Neural cell (in vitro differentiated cells): ENCODE results near the gene ACAP3. TPM values are rescaled to one million over a fixed set of nuclear protein-coding genes. Genes with fewer than 3 reads are reported as not detected.
A peak's percentile ranks its signal among the peaks of the same experiment; 100 is the strongest.

ENCODE experiments used
- H2AFZ ChIP-seq: fragments of 200-600, 300-800 bp; sonication (generic), shearing (Covaris generic); 2 replicates; pipeline ENCODE4 v1.6.0; 2014; ENCODE audit warnings: low read depth, mild to moderate bottlenecking, antibody characterized with exemption, low read length, moderate library complexity
- H3F3A ChIP-seq: fragments of 200-600 bp; shearing (Covaris generic); 2 replicates; pipeline ENCODE4 v1.6.1; 2016; ENCODE audit warnings: mild to moderate bottlenecking, moderate library complexity, mixed read lengths, antibody characterized with exemption, low read length; ENCODE audit not compliant: insufficient read depth, poor library complexity, severe bottlenecking
- H3K27ac ChIP-seq: fragments of 200-600, 300-800 bp; sonication (generic), shearing (Covaris generic); 2 replicates; pipeline ENCODE4 v1.5.1; 2014; ENCODE audit warnings: mild to moderate bottlenecking, low read length, moderate library complexity
- H3K27me3 ChIP-seq: fragments of 300-800, 200-600 bp; sonication (generic), shearing (Covaris generic); 2 replicates; pipeline ENCODE4 v1.6.0; 2014; ENCODE audit warnings: mild to moderate bottlenecking, low read depth, low read length, moderate library complexity; ENCODE audit not compliant: insufficient read depth
- H3K36me3 ChIP-seq: fragments of 300-800, 200-600 bp; sonication (generic), shearing (Covaris generic); 2 replicates; pipeline ENCODE4 v1.5.1; 2014; ENCODE audit warnings: mild to moderate bottlenecking, antibody characterized with exemption, low read length, moderate library complexity; ENCODE audit not compliant: insufficient read depth
- H3K4me2 ChIP-seq: fragments of 300-800, 200-600 bp; sonication (generic), shearing (Covaris generic); 2 replicates; pipeline ENCODE4 v1.6.0; 2014; ENCODE audit warnings: mild to moderate bottlenecking, low read length
- H3K4me3 ChIP-seq: fragments of 300-800, 200-600 bp; sonication (generic), shearing (Covaris generic); 2 replicates; pipeline ENCODE4 v1.5.1; 2014; ENCODE audit warnings: mild to moderate bottlenecking, low read length, moderate library complexity
- H3K79me2 ChIP-seq: fragments of 200-600 bp; shearing (Covaris generic); replicated peaks from 2 replicates; pipeline ENCODE4 v1.6.0; 2014; ENCODE audit warnings: mild to moderate bottlenecking, low read length, moderate library complexity; ENCODE audit not compliant: insufficient read depth
- H3K9ac ChIP-seq: fragments of 300-800, 200-600 bp; sonication (generic), shearing (Covaris generic); 2 replicates; pipeline ENCODE4 v1.6.1; 2016; ENCODE audit warnings: mild to moderate bottlenecking, low read length, mixed read lengths
- H3K9me2 ChIP-seq: fragments of 200-600 bp; shearing (Covaris generic); 2 replicates; pipeline ENCODE4 v1.6.1; 2016; ENCODE audit warnings: mild to moderate bottlenecking, low read length, mixed read lengths; ENCODE audit not compliant: insufficient read depth
- H3K9me3 ChIP-seq: fragments of 200-600, 300-800 bp; sonication (generic), shearing (Covaris generic); 2 replicates; pipeline ENCODE4 v1.6.1; 2016; ENCODE audit warnings: mild to moderate bottlenecking, mixed run types, low read length, moderate library complexity, mixed read lengths
- H4K20me1 ChIP-seq: fragments of 200-600 bp; shearing (Covaris generic); 2 replicates; pipeline ENCODE4 v1.6.1; 2016; ENCODE audit warnings: mild to moderate bottlenecking, mixed run types; ENCODE audit not compliant: insufficient read depth
- EP300 ChIP-seq: fragments of 450-650 bp; conservative IDR thresholded peaks from 2 replicates; pipeline ENCODE4 v1.6.1; 2014; ENCODE audit warnings: antibody characterized with exemption, mild to moderate bottlenecking, moderate library complexity; ENCODE audit not compliant: poor library complexity, severe bottlenecking
- EZH2 ChIP-seq: fragments of 200-600, 300-800 bp; shearing (Covaris generic), sonication (generic); IDR thresholded peaks from 2 replicates; pipeline ENCODE4 v1.6.1; 2014; ENCODE audit warnings: antibody characterized with exemption, low read length, borderline replicate concordance, mild to moderate bottlenecking; ENCODE audit not compliant: insufficient read depth, poor library complexity, severe bottlenecking
- MXI1 ChIP-seq: fragments of 450-650 bp; conservative IDR thresholded peaks from 2 replicates; pipeline ENCODE4 v1.6.1; 2014; ENCODE audit warnings: antibody characterized with exemption, mild to moderate bottlenecking; ENCODE audit not compliant: poor library complexity, severe bottlenecking
- POLR2AphosphoS5 ChIP-seq: IDR thresholded peaks from 2 replicates; pipeline ENCODE4 v1.6.1; 2012
- RAD21 ChIP-seq: fragments of 450-650 bp; conservative IDR thresholded peaks from 2 replicates; pipeline ENCODE4 v1.6.1; 2014; ENCODE audit warnings: antibody characterized with exemption, mild to moderate bottlenecking, moderate library complexity
- SMC3 ChIP-seq: fragments of 450-650 bp; conservative IDR thresholded peaks from 2 replicates; pipeline ENCODE4 v1.6.1; 2014; ENCODE audit warnings: antibody characterized with exemption, mild to moderate bottlenecking, moderate library complexity; ENCODE audit not compliant: poor library complexity
- TAF1 ChIP-seq: IDR thresholded peaks from 2 replicates; pipeline ENCODE4 v1.6.1; 2012; ENCODE audit warnings: low read depth
- polyA plus RNA-seq: library from polyadenylated mRNA; depleted of rRNA; stranded (reverse); fragments of >200 nt; gene quantifications from 2 replicates; pipeline ENCODE4 v1.2.3, GENCODE V29; 2014
- TF ChIP-seq, protein P1 (sequence below): IDR thresholded peaks from 2 replicates; pipeline ENCODE4 v1.6.1; 2012; ENCODE audit warnings: borderline replicate concordance
- TF ChIP-seq, protein P2 (sequence below): fragments of 450-650 bp; IDR thresholded peaks from 2 replicates; pipeline ENCODE4 v1.5.1; 2014; ENCODE audit warnings: antibody characterized with exemption, mild to moderate bottlenecking, moderate library complexity; ENCODE audit not compliant: poor library complexity, severe bottlenecking

The ACAP3 gene
- polyA plus RNA-seq, 1 donor from 2014 or later: 186 TPM

DNA sequence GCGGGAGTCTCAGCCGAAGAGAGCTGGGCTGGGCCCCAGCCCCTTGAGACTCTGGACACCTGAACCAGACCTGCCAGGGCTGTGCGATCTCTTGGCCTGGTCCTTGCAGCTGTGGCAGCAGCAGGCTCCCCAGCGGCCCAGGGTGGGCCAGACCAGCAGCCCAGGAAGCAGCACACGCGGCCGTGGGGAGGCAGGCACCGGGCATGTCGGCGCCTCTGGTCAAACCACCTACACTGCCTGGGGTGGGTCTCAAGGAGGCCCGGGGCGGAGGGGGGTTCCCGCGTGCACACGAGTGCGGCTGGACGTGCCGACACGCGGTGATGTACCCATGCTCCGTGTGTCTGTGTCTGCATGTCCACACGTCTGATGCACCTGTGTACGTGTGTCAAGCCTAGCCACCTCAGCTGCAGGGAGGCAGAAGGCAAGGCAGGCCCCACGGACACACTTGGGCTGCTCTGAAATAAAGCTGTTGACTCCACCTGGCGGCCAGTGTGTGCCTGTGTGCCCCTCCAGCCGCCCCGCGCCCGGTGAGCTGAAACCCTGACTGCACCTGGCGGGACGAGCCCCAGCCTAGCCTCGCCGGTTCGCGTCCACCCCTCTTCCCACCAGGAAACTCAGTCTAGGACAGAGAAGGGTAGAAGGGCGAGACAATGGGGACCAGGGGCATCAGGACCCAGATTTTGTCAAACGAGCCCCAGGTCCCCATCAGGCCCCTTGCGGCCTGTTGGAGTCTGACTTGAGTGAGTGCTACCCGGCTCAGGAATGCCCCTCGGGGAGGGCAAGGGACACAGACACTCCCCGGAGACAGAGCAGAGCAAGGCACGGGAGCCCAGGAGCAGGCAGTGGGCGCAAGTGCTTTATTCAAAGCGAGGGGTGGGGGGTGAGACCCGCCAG is 15.9 kb downstream of the ACAP3 start:
- H3K9ac ChIP-seq: peak overlapping the region; percentile 16
- no peaks in the 10 kb centered on the region for H3K9me3 ChIP-seq
- H3F3A ChIP-seq: no peaks in the 10 kb centered on the region
- no peaks in the 10 kb centered on the region for H3K79me2 ChIP-seq
- H3K27ac ChIP-seq: no peak overlapping the region
- H3K36me3 ChIP-seq: no peaks in the 10 kb centered on the region
- no peaks in the 10 kb centered on the region for H3K9me2 ChIP-seq
- H3K4me3 ChIP-seq: no peak overlapping the region
- no peak overlapping the region for H2AFZ ChIP-seq
- TF ChIP-seq EP300 (no peak), RAD21 (peak; percentile 70), MXI1 (peak; percentile 34), SMC3 (peak; percentile 79), TAF1 (no peak), EZH2 (no peak), POLR2AphosphoS5 (peak; percentile 51)
- TF ChIP-seq, protein P1, sequence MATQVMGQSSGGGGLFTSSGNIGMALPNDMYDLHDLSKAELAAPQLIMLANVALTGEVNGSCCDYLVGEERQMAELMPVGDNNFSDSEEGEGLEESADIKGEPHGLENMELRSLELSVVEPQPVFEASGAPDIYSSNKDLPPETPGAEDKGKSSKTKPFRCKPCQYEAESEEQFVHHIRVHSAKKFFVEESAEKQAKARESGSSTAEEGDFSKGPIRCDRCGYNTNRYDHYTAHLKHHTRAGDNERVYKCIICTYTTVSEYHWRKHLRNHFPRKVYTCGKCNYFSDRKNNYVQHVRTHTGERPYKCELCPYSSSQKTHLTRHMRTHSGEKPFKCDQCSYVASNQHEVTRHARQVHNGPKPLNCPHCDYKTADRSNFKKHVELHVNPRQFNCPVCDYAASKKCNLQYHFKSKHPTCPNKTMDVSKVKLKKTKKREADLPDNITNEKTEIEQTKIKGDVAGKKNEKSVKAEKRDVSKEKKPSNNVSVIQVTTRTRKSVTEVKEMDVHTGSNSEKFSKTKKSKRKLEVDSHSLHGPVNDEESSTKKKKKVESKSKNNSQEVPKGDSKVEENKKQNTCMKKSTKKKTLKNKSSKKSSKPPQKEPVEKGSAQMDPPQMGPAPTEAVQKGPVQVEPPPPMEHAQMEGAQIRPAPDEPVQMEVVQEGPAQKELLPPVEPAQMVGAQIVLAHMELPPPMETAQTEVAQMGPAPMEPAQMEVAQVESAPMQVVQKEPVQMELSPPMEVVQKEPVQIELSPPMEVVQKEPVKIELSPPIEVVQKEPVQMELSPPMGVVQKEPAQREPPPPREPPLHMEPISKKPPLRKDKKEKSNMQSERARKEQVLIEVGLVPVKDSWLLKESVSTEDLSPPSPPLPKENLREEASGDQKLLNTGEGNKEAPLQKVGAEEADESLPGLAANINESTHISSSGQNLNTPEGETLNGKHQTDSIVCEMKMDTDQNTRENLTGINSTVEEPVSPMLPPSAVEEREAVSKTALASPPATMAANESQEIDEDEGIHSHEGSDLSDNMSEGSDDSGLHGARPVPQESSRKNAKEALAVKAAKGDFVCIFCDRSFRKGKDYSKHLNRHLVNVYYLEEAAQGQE: no peak
- TF ChIP-seq, protein P2, sequence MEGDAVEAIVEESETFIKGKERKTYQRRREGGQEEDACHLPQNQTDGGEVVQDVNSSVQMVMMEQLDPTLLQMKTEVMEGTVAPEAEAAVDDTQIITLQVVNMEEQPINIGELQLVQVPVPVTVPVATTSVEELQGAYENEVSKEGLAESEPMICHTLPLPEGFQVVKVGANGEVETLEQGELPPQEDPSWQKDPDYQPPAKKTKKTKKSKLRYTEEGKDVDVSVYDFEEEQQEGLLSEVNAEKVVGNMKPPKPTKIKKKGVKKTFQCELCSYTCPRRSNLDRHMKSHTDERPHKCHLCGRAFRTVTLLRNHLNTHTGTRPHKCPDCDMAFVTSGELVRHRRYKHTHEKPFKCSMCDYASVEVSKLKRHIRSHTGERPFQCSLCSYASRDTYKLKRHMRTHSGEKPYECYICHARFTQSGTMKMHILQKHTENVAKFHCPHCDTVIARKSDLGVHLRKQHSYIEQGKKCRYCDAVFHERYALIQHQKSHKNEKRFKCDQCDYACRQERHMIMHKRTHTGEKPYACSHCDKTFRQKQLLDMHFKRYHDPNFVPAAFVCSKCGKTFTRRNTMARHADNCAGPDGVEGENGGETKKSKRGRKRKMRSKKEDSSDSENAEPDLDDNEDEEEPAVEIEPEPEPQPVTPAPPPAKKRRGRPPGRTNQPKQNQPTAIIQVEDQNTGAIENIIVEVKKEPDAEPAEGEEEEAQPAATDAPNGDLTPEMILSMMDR: peak; percentile 74
- no peak overlapping the region for H3K4me2 ChIP-seq
- no peaks in the 10 kb centered on the region for H3K27me3 ChIP-seq
- H4K20me1 ChIP-seq: no peaks in the 10 kb centered on the region

DNA sequence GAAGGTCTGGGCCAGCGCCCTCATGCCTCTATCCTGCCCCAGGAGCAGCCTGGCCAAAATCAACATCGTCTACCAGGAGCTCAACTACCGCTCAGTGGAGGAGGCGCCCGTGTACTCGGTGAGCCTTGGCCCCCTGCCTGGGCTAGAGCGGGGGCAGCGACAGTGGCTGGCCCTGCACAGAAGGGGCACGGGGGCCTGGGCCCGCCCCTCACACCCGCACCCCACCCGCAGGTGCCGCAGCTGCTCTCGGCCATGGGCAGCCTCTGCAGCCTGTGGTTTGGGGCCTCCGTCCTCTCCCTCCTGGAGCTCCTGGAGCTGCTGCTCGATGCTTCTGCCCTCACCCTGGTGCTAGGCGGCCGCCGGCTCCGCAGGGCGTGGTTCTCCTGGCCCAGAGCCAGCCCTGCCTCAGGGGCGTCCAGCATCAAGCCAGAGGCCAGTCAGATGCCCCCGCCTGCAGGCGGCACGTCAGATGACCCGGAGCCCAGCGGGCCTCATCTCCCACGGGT is 16.7 kb downstream of the ACAP3 start:
- Histone ChIP-seq H4K20me1 (no peaks in the 10 kb centered on the region), H3K9me3 (no peaks in the 10 kb centered on the region), H3F3A (no peaks in the 10 kb centered on the region), H3K27ac (no peak overlapping the region), H2AFZ (no peak overlapping the region), H3K36me3 (no peaks in the 10 kb centered on the region), H3K79me2 (no peaks in the 10 kb centered on the region), H3K4me2 (no peak overlapping the region), H3K9ac (no peak overlapping the region), H3K27me3 (no peaks in the 10 kb centered on the region), H3K9me2 (no peaks in the 10 kb centered on the region), H3K4me3 (no peak overlapping the region)
- TF ChIP-seq RAD21 (no peak), SMC3 (no peak), TAF1 (no peak), POLR2AphosphoS5 (no peak), EZH2 (no peak), EP300 (no peak)
- TF ChIP-seq, protein P2: no peak
- TF ChIP-seq, protein P1: no peak
